ENCODE data around the gene TBX15.

The TBX15 gene

DNA sequence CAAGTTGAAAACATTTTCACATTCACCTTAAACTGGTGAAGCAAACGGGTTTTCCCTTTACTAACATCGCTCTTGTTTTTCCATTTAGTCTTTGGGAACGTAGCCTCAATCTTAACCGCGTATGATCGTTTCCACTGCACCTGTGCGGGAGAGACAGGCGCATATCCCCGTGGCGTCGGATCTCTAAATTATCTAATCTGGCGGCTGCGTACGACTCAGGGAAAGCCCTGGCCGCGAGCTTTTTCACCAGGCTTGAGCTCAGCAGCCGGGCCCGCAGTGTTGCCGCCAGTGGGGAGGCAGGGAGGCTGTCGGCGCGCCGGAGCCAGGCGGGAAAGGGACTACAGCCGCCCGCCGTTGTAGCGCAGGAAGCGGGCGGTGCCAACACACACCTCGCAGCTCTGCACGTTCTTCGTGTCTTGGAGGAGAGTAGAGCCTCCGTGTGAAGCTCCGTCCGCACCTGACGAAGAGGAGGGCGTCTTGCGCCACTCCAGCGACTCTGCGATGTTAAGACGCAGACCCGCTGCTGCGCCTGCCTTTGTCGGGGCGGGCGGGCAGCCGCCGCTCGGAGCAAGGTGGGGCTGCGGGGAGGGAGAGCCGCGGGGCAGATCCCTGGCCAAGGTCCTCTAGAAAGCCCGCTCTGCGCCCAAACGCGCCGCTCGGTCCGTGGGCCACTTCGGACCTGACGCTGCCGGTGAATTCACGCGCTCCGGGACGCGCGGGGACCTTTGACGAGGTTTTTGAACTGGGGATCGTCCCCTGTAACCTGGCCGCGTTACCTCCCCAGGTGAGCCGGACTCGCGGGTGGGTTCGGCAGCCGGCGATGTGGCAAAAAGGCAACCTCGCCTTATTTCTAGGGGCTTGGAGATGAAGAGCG lies 18.5 kb upstream of the TBX15 start:
- DNase-seq (ENCODE audit: low read depth, low spot score): no peak
- no peaks in the 10 kb centered on the region for H3K4me1 ChIP-seq (ENCODE audit: insufficient read depth, insufficient read length)
- H3K9ac ChIP-seq (ENCODE audit: insufficient read length, low read depth): peak overlapping the region; percentile 23
- peaks cover 33% of the 10 kb centered on the region for H3K27me3 ChIP-seq (ENCODE audit: insufficient read depth, insufficient read length)
- TF ChIP-seq YY1 (IDR thresholded peaks at IDR 0.05; ENCODE audit: insufficient read depth, insufficient read length) (no peak), ZNF274 (IDR thresholded peaks at IDR 0.05; ENCODE audit: low read depth, low read length) (no peak), SUZ12 (IDR thresholded peaks at IDR 0.05; ENCODE audit: extremely low read depth, insufficient read depth, insufficient read length) (no peak)
- peaks cover 11% of the 10 kb centered on the region; the same call in 1 of the 2 replicates for H3K9me3 ChIP-seq (ENCODE audit: insufficient read depth, low read length)
- peak overlapping the region; percentile 13 for H3K4me3 ChIP-seq (ENCODE audit: insufficient read length, low read depth)
- H3K36me3 ChIP-seq (ENCODE audit: insufficient read depth, insufficient read length, low read length): no peaks in the 10 kb centered on the region

- no peak overlapping the region for H3K9ac ChIP-seq (ENCODE audit: insufficient read length, low read depth)
- no peaks in the 10 kb centered on the region for H3K36me3 ChIP-seq (ENCODE audit: insufficient read depth, insufficient read length, low read length)
- H3K4me1 ChIP-seq (ENCODE audit: insufficient read depth, insufficient read length): no peaks in the 10 kb centered on the region
- H3K27me3 ChIP-seq (ENCODE audit: insufficient read depth, insufficient read length): peaks cover 33% of the 10 kb centered on the region
- no peak for DNase-seq (ENCODE audit: low read depth, low spot score)
- TF ChIP-seq ZNF274 (IDR thresholded peaks at IDR 0.05; ENCODE audit: low read depth, low read length) (no peak), YY1 (IDR thresholded peaks at IDR 0.05; ENCODE audit: insufficient read depth, insufficient read length) (no peak), SUZ12 (IDR thresholded peaks at IDR 0.05; ENCODE audit: extremely low read depth, insufficient read depth, insufficient read length) (no peak)
- no peak overlapping the region for H3K4me3 ChIP-seq (ENCODE audit: insufficient read length, low read depth)
- peaks cover 11% of the 10 kb centered on the region; the same call in 1 of the 2 replicates for H3K9me3 ChIP-seq (ENCODE audit: insufficient read depth, low read length)
Observed at GRCh38 chr1:119005724-119006405, 17.7 kb upstream of the TBX15 start.

DNA sequence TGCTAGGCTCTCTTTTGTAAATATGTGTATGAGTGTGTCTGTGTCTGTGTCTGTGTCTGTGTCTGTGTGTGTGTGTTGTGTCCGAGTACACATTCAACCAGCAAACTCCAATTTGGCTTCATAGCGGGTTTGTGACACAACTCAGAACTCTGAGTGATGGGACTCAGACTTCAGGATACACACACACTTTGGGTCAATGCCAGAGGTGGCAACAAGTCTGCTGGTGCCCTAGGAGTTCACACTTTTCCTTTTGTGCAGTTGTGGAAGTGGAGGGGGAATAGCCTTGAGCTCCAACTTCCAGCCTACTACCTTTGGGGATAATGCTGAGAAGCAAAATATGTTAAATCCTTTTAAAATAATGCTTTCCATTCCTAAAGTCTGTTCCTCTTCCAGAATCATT lies 16.6 kb upstream of the TBX15 start:
- TF ChIP-seq SUZ12 (IDR thresholded peaks at IDR 0.05; ENCODE audit: extremely low read depth, insufficient read depth, insufficient read length): no peak
- TF ChIP-seq ZNF274 (IDR thresholded peaks at IDR 0.05; ENCODE audit: low read depth, low read length): no peak
- no peak for TF ChIP-seq YY1 (IDR thresholded peaks at IDR 0.05; ENCODE audit: insufficient read depth, insufficient read length)
- DNase-seq (ENCODE audit: low read depth, low spot score): no peak
- H3K36me3 ChIP-seq (ENCODE audit: insufficient read depth, insufficient read length, low read length): no peaks in the 10 kb centered on the region
- H3K4me3 ChIP-seq (ENCODE audit: insufficient read length, low read depth): no peak overlapping the region
- no peak overlapping the region for H3K9ac ChIP-seq (ENCODE audit: insufficient read length, low read depth)
- peaks cover 11% of the 10 kb centered on the region; the same call in 1 of the 2 replicates for H3K9me3 ChIP-seq (ENCODE audit: insufficient read depth, low read length)
- no peaks in the 10 kb centered on the region for H3K4me1 ChIP-seq (ENCODE audit: insufficient read depth, insufficient read length)
- peaks cover 33% of the 10 kb centered on the region for H3K27me3 ChIP-seq (ENCODE audit: insufficient read depth, insufficient read length)

- Histone ChIP-seq H3K36me3 (ENCODE audit: insufficient read depth, insufficient read length, low read length) (no peaks in the 10 kb centered on the region), H3K9ac (ENCODE audit: insufficient read length, low read depth) (no peak overlapping the region), H3K9me3 (ENCODE audit: insufficient read depth, low read length) (peaks cover 11% of the 10 kb centered on the region; the same call in 1 of the 2 replicates), H3K4me3 (ENCODE audit: insufficient read length, low read depth) (no peak overlapping the region), H3K27me3 (ENCODE audit: insufficient read depth, insufficient read length) (peaks cover 33% of the 10 kb centered on the region), H3K4me1 (ENCODE audit: insufficient read depth, insufficient read length) (no peaks in the 10 kb centered on the region)
- TF ChIP-seq YY1 (IDR thresholded peaks at IDR 0.05; ENCODE audit: insufficient read depth, insufficient read length) (no peak), SUZ12 (IDR thresholded peaks at IDR 0.05; ENCODE audit: extremely low read depth, insufficient read depth, insufficient read length) (no peak), ZNF274 (IDR thresholded peaks at IDR 0.05; ENCODE audit: low read depth, low read length) (no peak)
- DNase-seq (ENCODE audit: low read depth, low spot score): no peak
Observed at GRCh38 chr1:119004129-119004527, 16.0 kb upstream of the TBX15 start.

DNA sequence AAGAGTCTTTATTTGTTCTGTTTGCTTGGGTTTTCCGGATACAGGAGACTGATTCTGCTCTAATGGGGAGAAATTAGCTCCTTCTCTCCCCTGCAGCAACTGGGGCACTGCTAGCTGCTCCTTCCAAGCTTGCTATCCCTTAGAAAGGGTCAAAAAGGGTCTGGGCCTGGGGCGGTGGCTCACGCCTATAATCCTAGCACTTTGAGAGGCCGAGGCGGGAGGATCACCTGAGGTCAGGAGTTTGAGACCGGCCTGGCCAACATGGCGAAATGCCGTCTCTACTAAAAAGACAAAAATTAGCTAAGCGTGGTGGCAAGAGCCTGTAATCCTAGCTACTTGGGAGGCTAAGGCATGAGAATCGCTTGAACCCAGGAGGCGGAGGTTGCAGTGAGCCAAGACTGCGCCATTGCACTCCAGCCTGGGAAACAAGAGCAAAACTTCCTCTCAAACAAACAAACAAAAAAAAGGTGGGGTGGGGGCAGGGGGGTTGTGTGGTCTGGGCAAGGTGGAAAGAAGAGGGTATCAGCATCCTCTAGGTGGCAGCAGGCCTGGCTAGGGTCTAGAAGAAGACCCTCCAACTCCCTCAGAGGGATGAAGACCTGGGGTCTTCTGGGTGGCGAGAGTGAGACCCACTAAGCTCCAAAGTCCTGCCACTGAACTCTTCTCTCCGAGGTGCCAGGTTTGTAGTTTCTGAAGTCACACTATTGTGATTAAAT lies 15.4 kb upstream of the TBX15 start:
- no peak for TF ChIP-seq SUZ12 (IDR thresholded peaks at IDR 0.05; ENCODE audit: extremely low read depth, insufficient read depth, insufficient read length)
- TF ChIP-seq ZNF274 (IDR thresholded peaks at IDR 0.05; ENCODE audit: low read depth, low read length): no peak
- TF ChIP-seq YY1 (IDR thresholded peaks at IDR 0.05; ENCODE audit: insufficient read depth, insufficient read length): no peak
- Histone ChIP-seq H3K4me1 (ENCODE audit: insufficient read depth, insufficient read length) (no peaks in the 10 kb centered on the region), H3K36me3 (ENCODE audit: insufficient read depth, insufficient read length, low read length) (no peaks in the 10 kb centered on the region), H3K4me3 (ENCODE audit: insufficient read length, low read depth) (no peak overlapping the region), H3K9me3 (ENCODE audit: insufficient read depth, low read length) (peaks cover 11% of the 10 kb centered on the region; the same call in 1 of the 2 replicates), H3K27me3 (ENCODE audit: insufficient read depth, insufficient read length) (peaks cover 33% of the 10 kb centered on the region), H3K9ac (ENCODE audit: insufficient read length, low read depth) (no peak overlapping the region)
- no peak for DNase-seq (ENCODE audit: low read depth, low spot score)

DNA sequence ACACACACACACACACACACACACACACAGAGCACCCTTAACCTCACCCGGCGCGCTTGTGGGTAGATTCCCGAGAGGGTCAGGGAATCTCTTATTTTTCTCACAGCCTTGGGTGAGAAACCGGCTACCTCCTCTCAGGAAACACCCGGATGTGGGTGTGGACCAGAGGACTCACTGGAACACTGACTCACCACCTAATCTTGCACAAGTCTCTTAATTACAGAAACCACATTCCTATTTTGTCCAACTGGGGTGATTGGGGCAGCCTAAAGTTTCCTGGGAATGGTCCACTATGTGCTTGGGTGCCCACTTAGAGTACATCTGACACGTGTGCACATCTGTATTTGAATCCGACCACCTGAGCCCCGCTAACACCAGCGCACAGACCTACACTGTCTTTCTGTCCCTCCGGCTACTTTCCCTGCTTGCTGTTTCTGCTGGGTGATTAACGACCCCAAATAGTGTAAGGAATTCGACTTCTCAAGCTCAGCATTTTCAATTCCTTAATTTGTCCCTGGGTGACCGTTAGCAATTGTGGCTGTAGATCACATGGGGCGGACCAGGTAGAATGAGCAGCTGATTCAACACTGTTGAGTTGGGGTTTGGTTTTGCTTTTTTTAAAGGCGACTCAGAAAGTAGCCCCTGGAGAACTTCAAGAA lies 14.0 kb upstream of the TBX15 start:
- Histone ChIP-seq H3K36me3 (ENCODE audit: insufficient read depth, insufficient read length, low read length) (no peaks in the 10 kb centered on the region), H3K9me3 (ENCODE audit: insufficient read depth, low read length) (peaks cover 11% of the 10 kb centered on the region; the same call in 1 of the 2 replicates), H3K4me1 (ENCODE audit: insufficient read depth, insufficient read length) (peaks cover 2% of the 10 kb centered on the region), H3K27me3 (ENCODE audit: insufficient read depth, insufficient read length) (peaks cover 20% of the 10 kb centered on the region), H3K9ac (ENCODE audit: insufficient read length, low read depth) (no peak overlapping the region), H3K4me3 (ENCODE audit: insufficient read length, low read depth) (no peak overlapping the region)
- TF ChIP-seq YY1 (IDR thresholded peaks at IDR 0.05; ENCODE audit: insufficient read depth, insufficient read length) (no peak), ZNF274 (IDR thresholded peaks at IDR 0.05; ENCODE audit: low read depth, low read length) (no peak), SUZ12 (IDR thresholded peaks at IDR 0.05; ENCODE audit: extremely low read depth, insufficient read depth, insufficient read length) (no peak)
- no peak for DNase-seq (ENCODE audit: low read depth, low spot score)

Data from NT2/D1 (cell line).